IgD-negative memory B cell (primary cell): ENCODE measurements around the gene PANX2. TPM values are rescaled to one million over a fixed set of nuclear protein-coding genes. Genes with fewer than 3 reads are reported as not detected.
A peak's percentile ranks its signal among the peaks of the same experiment; 100 is the strongest.

Experiments
- H3K27ac Mint-ChIP-seq, 3 donors: one replicate each; pipeline ENCODE4 v1.8.0; 2020 to 2022; ENCODE audit warnings: mild to moderate bottlenecking in 3 of 3, mixed read lengths in 3 of 3, moderate library complexity in 1 of 3
- H3K27me3 Mint-ChIP-seq: one replicate; pipeline ENCODE4 v1.8.0; 2021; ENCODE audit warnings: mixed read lengths
- H3K36me3 Mint-ChIP-seq: one replicate; pipeline ENCODE4 v1.8.0; 2020; ENCODE audit warnings: mild to moderate bottlenecking, mixed read lengths
- H3K4me1 Mint-ChIP-seq, 3 donors: one replicate each; pipeline ENCODE4 v1.8.0; 2020 to 2022; ENCODE audit warnings: mixed read lengths in 3 of 3, mild to moderate bottlenecking in 1 of 3
- H3K4me3 Mint-ChIP-seq, 4 donors: one replicate each; pipeline ENCODE4 v1.8.0; 2020 to 2022; ENCODE audit warnings: mild to moderate bottlenecking in 4 of 4, mixed read lengths in 4 of 4, moderate library complexity in 3 of 4
- H3K9me3 Mint-ChIP-seq, 3 donors: one replicate each; pipeline ENCODE4 v1.8.0; 2020 to 2021; ENCODE audit warnings: mixed read lengths in 3 of 3, mild to moderate bottlenecking in 1 of 3
- polyA plus RNA-seq: library from polyadenylated mRNA; unstranded; fragments of 300-500 nt; fragmentation: Illumina TruSeq; gene quantifications from one replicate; pipeline ENCODE4 v1.2.3, GENCODE V29; 2021

PANX2 gene
- polyA plus RNA-seq, 1 donor from 2014 or later = not detected

GRCh38 chr22:50226063-50226874 is 55.7 kb downstream of the PANX2 start:
- Mint-ChIP-seq H3K27ac (no peak overlapping the region), H3K27me3 (no peaks in the 10 kb centered on the region), H3K36me3 (peaks cover 2% of the 10 kb centered on the region), H3K9me3 (no peaks in the 10 kb centered on the region), H3K4me1 (peaks cover 0 to 5% (median 0%) of the 10 kb centered on the region in 3 donors), H3K4me3 (no peak overlapping the region)

- Mint-ChIP-seq H3K36me3 (peaks cover 2% of the 10 kb centered on the region), H3K27ac (no peak overlapping the region), H3K4me1 (peaks cover 0 to 5% (median 0%) of the 10 kb centered on the region in 3 donors)
Observed at GRCh38 chr22:50226875-50227165, 56.3 kb downstream of the PANX2 start.

GRCh38 chr22:50227579-50228215 is 57.2 kb downstream of the PANX2 start:
- peaks cover 0 to 5% (median 0%) of the 10 kb centered on the region in 3 donors for H3K4me1 Mint-ChIP-seq
- H3K4me3 Mint-ChIP-seq = no peak overlapping the region
- H3K36me3 Mint-ChIP-seq = peaks cover 2% of the 10 kb centered on the region
- no peak overlapping the region for H3K27ac Mint-ChIP-seq
- no peaks in the 10 kb centered on the region for H3K27me3 Mint-ChIP-seq
- no peaks in the 10 kb centered on the region for H3K9me3 Mint-ChIP-seq

More at GRCh38 chr22:50226875-50227165, 56.3 kb downstream of the PANX2 start:
- H3K4me3 Mint-ChIP-seq = no peak overlapping the region
- no peaks in the 10 kb centered on the region for H3K9me3 Mint-ChIP-seq
- H3K27me3 Mint-ChIP-seq = no peaks in the 10 kb centered on the region

GRCh38 chr22:50228366-50228765 is 57.8 kb downstream of the PANX2 start:
- peaks cover 2% of the 10 kb centered on the region for H3K36me3 Mint-ChIP-seq
- no peaks in the 10 kb centered on the region for H3K27me3 Mint-ChIP-seq
- H3K9me3 Mint-ChIP-seq = no peaks in the 10 kb centered on the region
- H3K27ac Mint-ChIP-seq = no peak overlapping the region
- H3K4me3 Mint-ChIP-seq = peak overlapping the region in 1 of 4 donors; percentile 7
- peaks cover 0 to 5% (median 0%) of the 10 kb centered on the region in 3 donors for H3K4me1 Mint-ChIP-seq

- Mint-ChIP-seq H3K9me3 (no peaks in the 10 kb centered on the region), H3K27me3 (no peaks in the 10 kb centered on the region), H3K4me3 (no peak overlapping the region), H3K27ac (no peak overlapping the region), H3K36me3 (peaks cover 2% of the 10 kb centered on the region), H3K4me1 (peaks cover 0 to 5% (median 0%) of the 10 kb centered on the region in 3 donors)
Observed at GRCh38 chr22:50229370-50229769, 58.8 kb downstream of the PANX2 start.

Other genes with a start within 250 kb of the PANX2 start
- gene PIM3, start 210.0 kb upstream of the PANX2 start, polyA plus RNA-seq = 47.1 TPM
- not detected for gene IL17REL, start 158.0 kb upstream of the PANX2 start, polyA plus RNA-seq
- not detected for gene TTLL8, start 112.4 kb upstream of the PANX2 start, polyA plus RNA-seq
- 0.08 TPM for gene MLC1, start 85.3 kb upstream of the PANX2 start, polyA plus RNA-seq
- gene MOV10L1, start 80.7 kb upstream of the PANX2 start, polyA plus RNA-seq = not detected
- gene TRABD, start 15.2 kb downstream of the PANX2 start, polyA plus RNA-seq = 28.0 TPM
- 2.3 TPM for gene SELENOO, start 30.3 kb downstream of the PANX2 start, polyA plus RNA-seq
- 17.0 TPM for gene TUBGCP6, start 74.3 kb downstream of the PANX2 start, polyA plus RNA-seq
- 8.6 TPM for gene HDAC10, start 80.5 kb downstream of the PANX2 start, polyA plus RNA-seq
- 0.94 TPM for gene MAPK12, start 91.0 kb downstream of the PANX2 start, polyA plus RNA-seq
- gene MAPK11, start 99.6 kb downstream of the PANX2 start, polyA plus RNA-seq = 0.59 TPM
- 2.7 TPM for gene PLXNB2, start 136.9 kb downstream of the PANX2 start, polyA plus RNA-seq
- gene DENND6B, start 156.3 kb downstream of the PANX2 start, polyA plus RNA-seq = 1.2 TPM
- 27.0 TPM for gene PPP6R2, start 172.6 kb downstream of the PANX2 start, polyA plus RNA-seq